HCT116 (cell line): ENCODE data around the gene XYLT1. TPM values are rescaled to one million over a fixed set of nuclear protein-coding genes. Genes with fewer than 3 reads are reported as not detected.

Experiments used
- ATAC-seq: fragments of 200-7000 bp; cut with Tn5 transposase; 2 replicates; pipeline ENCODE4 v1.9.1; 2020; ENCODE audit warnings: mild to moderate bottlenecking, moderate library complexity
- BruUV-seq: library from RNA; stranded (reverse); fragments of 400-500 nt; replicated peaks from 2 replicates; lab custom pipeline; 2021; lab: Mats Ljungman, UMichigan
- CTCF ChIA-PET: fragments of 300-600 bp; sonication (Branson Sonifier 250); formaldehyde crosslinking; loops from one replicate; lab custom pipeline; 2021; ENCODE audit warnings: antibody characterized with exemption; lab: Charles Lee
- POLR2A ChIA-PET: fragments of 300-600, 350-600 bp; sonication (Branson Sonifier 250); formaldehyde crosslinking; loops from one replicate; lab custom pipeline; 2021; ENCODE audit warnings: antibody characterized with exemption; lab: Charles Lee
- RAD21 ChIA-PET, 2 experiments: fragments of 300-600 bp; sonication (Branson Sonifier 250); formaldehyde crosslinking; loops; one replicate each; lab custom pipeline; 2023; ENCODE audit warnings: low total read pairs in 2 of 2; ENCODE audit not compliant: uncharacterized antibody in 2 of 2, unreplicated experiment in 2 of 2, low non-redundant PET in 1 of 2; lab: Charles Lee
- DNase-seq: peaks from one replicate; pipeline ENCODE4 v3.0.0-alpha.2; 2010; ENCODE audit warnings: low read depth, low spot score
- H2AFZ ChIP-seq: fragments of 200-600 bp; shearing (Covaris generic), sonication (generic); 2 replicates; pipeline ENCODE4 v1.6.1; 2017; ENCODE audit warnings: low read depth, mixed run types, mixed read lengths, antibody characterized with exemption, low read length; ENCODE audit not compliant: poor library complexity, severe bottlenecking
- H3K27ac ChIP-seq: 2 replicates; pipeline ENCODE4 v1.5.1; 2012; ENCODE audit warnings: low read depth, low read length
- H3K27me3 ChIP-seq: fragments of 200-600 bp; sonication (generic); 2 replicates; pipeline ENCODE4 v1.6.1; 2016; ENCODE audit warnings: mixed run types, low read length, mixed read lengths; ENCODE audit not compliant: insufficient read depth
- H3K36me3 ChIP-seq, 2 experiments: fragments of 200-500 bp in 1 of 2; fragments of 200-600 bp in 1 of 2; sonication (Bioruptor generic) in 1 of 2; sonication (generic) in 1 of 2; 2 replicates each; pipeline versions ENCODE4 v1.5.1 to v1.6.1; 2014 to 2016; ENCODE audit warnings: low read length in 2 of 2, inconsistent platforms in 1 of 2, mixed read lengths in 1 of 2, mixed run types in 1 of 2; ENCODE audit not compliant: insufficient read depth in 2 of 2, control insufficient read depth in 1 of 2
- H3K4me1 ChIP-seq, 2 experiments: fragments of 200-600 bp in 1 of 2; sonication (generic) in 1 of 2; 2 replicates each; pipeline versions ENCODE4 v1.5.1 to v1.6.1; 2012 to 2017; ENCODE audit warnings: low read length in 2 of 2, inconsistent platforms in 1 of 2, mild to moderate bottlenecking in 1 of 2, mixed read lengths in 1 of 2, mixed run types in 1 of 2, moderate library complexity in 1 of 2; ENCODE audit not compliant: insufficient read depth in 2 of 2, control insufficient read depth in 1 of 2
- H3K4me2 ChIP-seq: fragments of 200-600 bp; sonication (generic); 2 replicates; pipeline ENCODE4 v1.6.1; 2017; ENCODE audit warnings: mixed run types, low read length, mixed read lengths
- H3K4me3 ChIP-seq, 2 experiments: fragments of 200-600 bp in 1 of 2; sonication (generic) in 1 of 2; replicated peaks in 1 of 2; 2 replicates each; pipeline ENCODE4 v1.5.1; 2011 to 2016; ENCODE audit warnings: low read length in 2 of 2, control low read depth in 1 of 2, low read depth in 1 of 2, mild to moderate bottlenecking in 1 of 2, mixed read lengths in 1 of 2, mixed run types in 1 of 2
- H3K79me2 ChIP-seq: fragments of 200-600 bp; sonication (generic); 2 replicates; pipeline ENCODE4 v1.6.1; 2017; ENCODE audit warnings: mild to moderate bottlenecking, mixed run types, low read length, moderate library complexity, mixed read lengths; ENCODE audit not compliant: insufficient read depth
- H3K9ac ChIP-seq: fragments of 200-600 bp; sonication (generic); 2 replicates; pipeline ENCODE4 v1.6.1; 2016; ENCODE audit warnings: low read length, mixed read lengths
- H3K9me2 ChIP-seq: fragments of 200-600 bp; sonication (generic), shearing (Covaris generic); 2 replicates; pipeline ENCODE4 v1.6.1; 2017; ENCODE audit warnings: mixed run types, mild to moderate bottlenecking, moderate library complexity; ENCODE audit not compliant: insufficient read depth
- H3K9me3 ChIP-seq, 2 experiments: fragments of 200-500 bp in 1 of 2; fragments of 200-600 bp in 1 of 2; sonication (Bioruptor generic) in 1 of 2; sonication (generic) in 1 of 2; 2 replicates each; pipeline ENCODE4 v1.6.1; 2014 to 2017; ENCODE audit warnings: low read length in 2 of 2, mixed read lengths in 2 of 2, inconsistent platforms in 1 of 2, low read depth in 1 of 2, mild to moderate bottlenecking in 1 of 2, mixed run types in 1 of 2, moderate library complexity in 1 of 2; ENCODE audit not compliant: control insufficient read depth in 1 of 2, insufficient read depth in 1 of 2
- H4K20me1 ChIP-seq: fragments of 200-600 bp; sonication (generic), shearing (Covaris generic); 2 replicates; pipeline ENCODE4 v1.6.1; 2017; ENCODE audit warnings: mixed run types, mild to moderate bottlenecking, moderate library complexity; ENCODE audit not compliant: insufficient read depth
- ATF3 ChIP-seq: IDR thresholded peaks from 2 replicates; pipeline ENCODE4 v1.6.1; 2012
- CBX3 ChIP-seq: IDR thresholded peaks from 2 replicates; pipeline ENCODE4 v1.6.1; 2012; ENCODE audit warnings: low read depth
- CEBPB ChIP-seq: IDR thresholded peaks from 2 replicates; pipeline ENCODE4 v1.6.1; 2012; ENCODE audit warnings: low read depth
- CTCF ChIP-seq, 3 experiments: fragments of 200-600 bp in 1 of 3; sonication (generic) in 1 of 3; IDR thresholded peaks in 2 of 3; conservative IDR thresholded peaks in 1 of 3; 2 replicates each; pipeline ENCODE4 v1.5.1; 2012 to 2017; ENCODE audit warnings: low read depth in 2 of 3, low read length in 2 of 3, antibody characterized with exemption in 1 of 3, borderline replicate concordance in 1 of 3, control low read depth in 1 of 3, mild to moderate bottlenecking in 1 of 3, mixed read lengths in 1 of 3, mixed run types in 1 of 3, moderate library complexity in 1 of 3; ENCODE audit not compliant: insufficient read depth in 1 of 3
- EGR1 ChIP-seq: IDR thresholded peaks from 2 replicates; pipeline ENCODE4 v1.6.1; 2012; ENCODE audit warnings: low read depth
- EZH2phosphoT487 ChIP-seq: fragments of 200-600 bp; IDR thresholded peaks from 2 replicates; pipeline ENCODE4 v1.6.1; 2018; ENCODE audit warnings: antibody characterized with exemption, borderline replicate concordance
- FOSL1 ChIP-seq: IDR thresholded peaks from 2 replicates; pipeline ENCODE4 v1.6.1; 2012; ENCODE audit warnings: low read depth
- JUND ChIP-seq: IDR thresholded peaks from 2 replicates; pipeline ENCODE4 v1.6.1; 2012
- POLR2AphosphoS5 ChIP-seq: IDR thresholded peaks from 2 replicates; pipeline ENCODE4 v1.6.1; 2011; ENCODE audit warnings: mild to moderate bottlenecking, low read depth, low read length, moderate library complexity
- RAD21 ChIP-seq: IDR thresholded peaks from 2 replicates; pipeline ENCODE4 v1.6.1; 2012; ENCODE audit warnings: low read depth, mild to moderate bottlenecking
- SIN3A ChIP-seq: IDR thresholded peaks from 2 replicates; pipeline ENCODE4 v1.6.1; 2012; ENCODE audit warnings: low read depth
- SP1 ChIP-seq: IDR thresholded peaks from 2 replicates; pipeline ENCODE4 v1.6.1; 2012; ENCODE audit warnings: low read depth
- SRF ChIP-seq: IDR thresholded peaks from 2 replicates; pipeline ENCODE4 v1.6.1; 2012; ENCODE audit warnings: low read depth
- TCF7L2 ChIP-seq: IDR thresholded peaks from 2 replicates; pipeline ENCODE4 v1.7.0; 2011; ENCODE audit warnings: borderline replicate concordance, inconsistent platforms; ENCODE audit not compliant: insufficient read depth, insufficient read length; ENCODE audit errors: extremely low read depth
- YY1 ChIP-seq: IDR thresholded peaks from 2 replicates; pipeline ENCODE4 v1.6.1; 2011; ENCODE audit warnings: low read length, low read depth, moderate library complexity, mild to moderate bottlenecking; ENCODE audit not compliant: insufficient replicate concordance; ENCODE audit errors: extremely low read depth
- ZBTB33 ChIP-seq: IDR thresholded peaks from 2 replicates; pipeline ENCODE4 v1.6.1; 2011; ENCODE audit warnings: mild to moderate bottlenecking, low read length, moderate library complexity; ENCODE audit not compliant: insufficient replicate concordance; ENCODE audit errors: extremely low read depth
- ZFX ChIP-seq: fragments of 450-650 bp; IDR thresholded peaks from 2 replicates; pipeline ENCODE4 v1.6.1; 2017
- intact Hi-C: fragments of 100-400 bp; cut with micrococcal nuclease; formaldehyde crosslinking; loops from 2 replicates; pipeline ENCODE4 v1.10.0; 2022
- total RNA-seq: library from RNA; stranded (reverse); gene quantifications from one replicate; pipeline ENCODE4 v1.2.1, GENCODE V29; 2021; ENCODE audit not compliant: unreplicated experiment

The XYLT1 gene
- total RNA-seq, 1 experiment from 2014 or later = 4.5 TPM

- RAD21 ChIA-PET = no interaction called here
- CTCF ChIA-PET = no interaction called here
- no peak overlapping the region for H3K4me3 ChIP-seq
- peaks cover 0 to 9% of the 10 kb centered on the region in 2 experiments; a peak in 3 of 4 replicates for H3K4me1 ChIP-seq
- TF ChIP-seq POLR2AphosphoS5 (no peak), TCF7L2 (no peak), SIN3A (no peak), CTCF (IDR thresholded peaks at IDR 0.05 in 2 of 3, conservative IDR thresholded peaks at IDR 0.05 in 1 of 3; ENCODE audit: borderline replicate concordance in 1 of 3, insufficient read depth in 1 of 3, low read depth in 2 of 3, low read length in 2 of 3) (no peak), EGR1 (no peak), YY1 (no peak), JUND (no peak), CBX3 (no peak), CEBPB (no peak), FOSL1 (no peak), ZBTB33 (no peak), ZFX (no peak), SP1 (no peak), EZH2phosphoT487 (no peak), RAD21 (no peak), ATF3 (no peak), SRF (no peak)
- H2AFZ ChIP-seq = no peak overlapping the region
- H4K20me1 ChIP-seq = no peaks in the 10 kb centered on the region
- H3K36me3 ChIP-seq = no peaks in the 10 kb centered on the region
- no peaks in the 10 kb centered on the region for H3K27me3 ChIP-seq
- intact Hi-C loops = no loop called here
- no peak overlapping the region for H3K4me2 ChIP-seq
- DNase-seq (no peak), ATAC-seq (no peak)
- POLR2A ChIA-PET = no interaction called here
- H3K9me2 ChIP-seq = no peaks in the 10 kb centered on the region
- H3K9me3 ChIP-seq = no peaks in the 10 kb centered on the region
- no peak overlapping the region for H3K27ac ChIP-seq
- no peaks in the 10 kb centered on the region for H3K79me2 ChIP-seq
- H3K9ac ChIP-seq = no peak overlapping the region
- no TSS peak for BruUV-seq
Observed at GRCh38 chr16:17360693-17361122, 110.1 kb downstream of the XYLT1 start.
